ENCODE results near the gene SEC24C.
"Not testable (repeated sequence)": the region's sequence is repeated elsewhere in the genome, so short reads cannot be mapped to it uniquely, and the experiment has no call there.

SEC24C gene

DNA sequence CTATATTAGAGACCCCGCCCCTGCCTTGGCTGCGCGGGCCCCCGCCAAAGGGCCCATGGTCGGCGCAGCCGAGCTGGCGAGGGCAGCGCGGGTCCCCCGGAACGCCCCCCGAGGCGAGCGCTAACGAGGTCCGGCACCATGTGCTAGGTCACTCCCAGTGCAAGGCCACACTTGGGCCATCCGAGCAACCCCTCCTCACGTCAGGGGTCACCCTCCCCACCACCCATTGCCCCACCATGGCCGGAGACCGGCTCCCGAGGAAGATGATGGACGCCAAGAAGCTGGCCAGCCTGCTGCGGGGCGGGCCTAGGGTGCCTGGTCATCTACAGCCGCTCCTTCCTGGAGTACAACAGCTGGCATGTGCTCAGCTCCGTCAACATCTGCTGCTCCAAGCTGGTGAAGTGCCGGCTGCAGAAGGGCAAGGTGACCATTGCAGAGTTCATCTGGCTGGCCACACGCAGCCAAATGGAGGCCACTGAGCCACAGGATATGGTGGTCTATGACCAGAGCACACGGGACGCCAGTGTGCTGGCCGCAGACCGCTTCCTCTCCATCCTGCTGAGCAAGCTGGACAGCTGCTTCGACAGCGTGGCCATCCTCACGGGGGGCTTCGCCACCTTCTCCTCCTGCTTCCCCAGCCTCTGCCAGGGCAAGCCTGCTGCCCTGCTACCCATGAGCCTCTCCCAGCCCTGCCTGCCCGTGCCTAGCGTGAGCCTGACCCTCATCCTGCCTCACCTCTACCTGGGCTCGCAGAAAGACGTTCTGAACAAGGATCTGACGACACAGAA lies 12.4 kb upstream of the SEC24C start:
- DNase-seq, result no peak

DNA sequence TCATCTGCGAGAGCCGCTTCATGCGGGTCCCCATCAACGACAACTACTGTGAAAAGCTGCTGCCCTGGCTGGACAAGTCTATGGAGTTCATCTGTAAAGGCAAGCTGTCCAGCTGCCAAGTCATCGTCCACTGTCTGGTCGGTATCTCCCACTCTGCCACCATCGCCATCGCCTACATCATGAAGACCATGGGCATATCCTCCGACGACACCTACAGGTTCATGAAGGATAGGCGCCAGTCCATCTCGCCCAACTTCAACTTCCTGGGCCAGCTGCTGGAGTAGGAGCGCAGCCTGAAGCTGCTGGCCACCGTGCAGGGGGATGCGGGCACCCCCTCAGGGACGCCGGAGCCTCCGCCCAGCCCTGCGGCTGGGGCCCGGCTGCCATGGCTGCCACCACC lies 11.7 kb upstream of the SEC24C start:
- DNase-seq, result no peak

GRCh38 chr10:73732931-73733623 lies 11.1 kb upstream of the SEC24C start:
- DNase-seq, result no peak

DNA sequence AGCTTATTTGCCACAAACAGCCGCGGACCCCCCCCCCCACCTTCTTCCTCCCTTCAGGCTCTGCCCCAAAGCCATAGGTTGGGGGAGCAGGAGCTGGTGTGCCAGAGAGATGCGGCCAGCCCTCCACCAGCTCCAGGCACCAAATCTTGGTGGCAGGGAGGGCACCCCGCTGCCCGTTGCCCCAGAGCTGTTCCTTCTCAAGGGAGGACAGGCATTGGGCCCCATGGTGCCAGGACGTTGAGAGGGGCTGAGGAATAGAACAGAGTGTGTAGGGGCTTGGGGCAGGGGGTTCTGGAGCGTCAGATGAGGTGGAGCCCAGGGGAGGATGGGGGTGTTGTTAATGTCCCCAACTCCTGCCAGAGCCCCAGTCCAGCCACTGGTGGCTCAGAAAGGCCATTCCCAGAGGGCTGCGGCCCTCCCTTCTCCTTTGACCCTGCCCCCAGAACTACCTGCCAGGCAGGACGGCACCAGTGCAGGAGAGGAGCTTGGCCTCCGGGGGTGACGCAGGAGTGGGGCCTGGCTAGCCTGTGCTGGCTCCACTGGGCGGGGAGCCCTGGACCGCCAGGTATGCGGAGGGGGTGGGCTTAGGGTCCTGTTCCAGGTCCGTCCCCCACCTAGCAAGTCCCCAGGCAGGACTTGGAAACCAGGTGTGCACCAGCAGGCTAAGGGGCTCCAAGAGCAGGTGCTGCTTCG lies 10.0 kb upstream of the SEC24C start:
- DNase-seq, result no peak

- no peak for DNase-seq
These were observed 9.3 kb upstream of the SEC24C start for GRCh38 chr10:73734796-73735305.

DNA sequence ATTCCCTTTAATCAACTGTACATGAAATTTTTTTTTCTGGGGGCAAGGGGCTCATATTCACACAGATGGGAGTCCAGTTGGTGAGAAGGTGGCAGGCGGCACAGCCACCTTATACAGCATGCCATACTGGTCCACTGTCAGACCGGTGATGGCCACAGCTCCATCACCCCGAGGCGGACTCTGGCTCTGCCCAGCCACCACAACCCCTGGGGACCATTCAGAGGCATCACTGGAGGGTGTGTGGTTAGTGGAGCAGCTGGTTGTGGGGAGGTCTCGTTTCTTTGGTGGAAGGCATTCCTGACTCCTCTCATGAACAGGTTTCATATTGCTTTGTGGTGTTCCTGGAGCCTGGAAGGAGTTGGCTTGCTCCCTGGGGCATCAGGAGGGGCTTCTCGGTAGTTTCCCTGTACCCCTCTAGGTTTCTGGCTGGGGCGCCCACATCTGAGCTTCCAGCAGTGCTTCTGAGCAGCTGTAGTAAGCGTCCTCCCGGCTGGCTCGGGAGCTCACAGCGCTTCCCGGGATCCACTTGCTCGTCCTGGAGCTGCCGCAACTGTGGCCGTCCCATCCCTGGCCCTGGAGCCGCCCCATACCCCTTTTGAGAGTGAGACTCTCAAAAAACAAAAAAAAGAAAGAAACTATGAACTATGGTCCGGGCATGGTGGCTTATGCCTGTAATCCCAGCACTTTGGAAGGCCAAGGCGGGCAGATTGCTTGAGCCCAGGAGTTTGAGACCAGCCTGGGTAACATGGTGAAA lies 3.5 kb upstream of the SEC24C start:
- DNase-seq, result not testable (repeated sequence)

- no peak for DNase-seq
These were observed 1.8 kb upstream of the SEC24C start for GRCh38 chr10:73742454-73742734.

DNA sequence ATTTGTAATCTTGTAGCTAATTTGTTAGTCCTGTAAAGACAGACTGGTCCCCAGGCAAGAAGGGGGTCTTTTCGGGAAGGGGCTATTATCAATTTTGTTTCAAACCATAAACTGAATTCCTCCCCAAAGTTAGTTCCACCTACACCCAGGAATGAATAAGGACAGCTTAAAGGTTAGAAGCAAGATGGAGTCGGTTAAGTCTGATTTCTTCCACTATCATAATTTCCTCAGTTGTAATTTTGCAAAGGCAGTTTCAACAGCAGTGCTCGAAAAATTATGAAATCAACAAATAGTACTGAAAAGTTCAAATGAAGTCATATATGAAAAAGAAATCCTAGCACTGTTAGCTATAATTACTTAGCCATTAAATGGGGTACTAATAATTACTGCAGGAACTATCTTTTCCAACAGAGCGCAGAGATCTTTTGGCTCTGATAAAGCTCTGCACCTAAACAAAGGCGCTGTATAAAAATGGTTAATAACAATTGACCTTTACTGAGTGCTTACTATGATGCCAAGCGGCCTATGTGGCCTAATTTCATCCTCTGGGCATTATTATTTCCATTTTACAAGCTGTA lies 756 bp upstream of the SEC24C start:
- DNase-seq, result no peak

- DNase-seq, result no peak
These were observed 448 bp downstream of the SEC24C start for GRCh38 chr10:73744664-73744975.

- no peak for DNase-seq
These were observed 2.5 kb downstream of the SEC24C start for GRCh38 chr10:73746721-73747120.

GRCh38 chr10:73750819-73751218 lies 6.6 kb downstream of the SEC24C start:
- DNase-seq, result no peak

DNA sequence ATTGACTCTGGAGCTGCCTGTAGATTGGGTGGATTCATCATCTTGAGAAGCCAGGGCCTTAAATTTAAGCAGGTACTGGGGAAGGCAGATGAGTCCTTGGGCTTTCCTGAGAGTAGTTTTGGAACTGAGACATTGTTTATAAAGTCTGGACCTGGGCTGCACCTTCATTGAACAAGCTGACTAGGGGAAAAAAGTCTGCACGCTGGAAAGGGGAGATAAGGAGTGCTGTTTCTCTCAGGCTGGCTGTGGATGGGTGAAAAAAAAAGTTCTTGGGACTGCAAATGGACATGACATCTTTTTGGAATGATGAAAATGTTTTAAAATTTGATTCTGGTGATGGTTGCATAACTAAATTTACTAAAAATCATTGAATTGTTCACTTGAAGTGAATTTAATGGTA lies 12.0 kb downstream of the SEC24C start:
- no peak for DNase-seq

GRCh38 chr10:73758704-73759511 lies 14.7 kb downstream of the SEC24C start:
- no peak for DNase-seq

DNA sequence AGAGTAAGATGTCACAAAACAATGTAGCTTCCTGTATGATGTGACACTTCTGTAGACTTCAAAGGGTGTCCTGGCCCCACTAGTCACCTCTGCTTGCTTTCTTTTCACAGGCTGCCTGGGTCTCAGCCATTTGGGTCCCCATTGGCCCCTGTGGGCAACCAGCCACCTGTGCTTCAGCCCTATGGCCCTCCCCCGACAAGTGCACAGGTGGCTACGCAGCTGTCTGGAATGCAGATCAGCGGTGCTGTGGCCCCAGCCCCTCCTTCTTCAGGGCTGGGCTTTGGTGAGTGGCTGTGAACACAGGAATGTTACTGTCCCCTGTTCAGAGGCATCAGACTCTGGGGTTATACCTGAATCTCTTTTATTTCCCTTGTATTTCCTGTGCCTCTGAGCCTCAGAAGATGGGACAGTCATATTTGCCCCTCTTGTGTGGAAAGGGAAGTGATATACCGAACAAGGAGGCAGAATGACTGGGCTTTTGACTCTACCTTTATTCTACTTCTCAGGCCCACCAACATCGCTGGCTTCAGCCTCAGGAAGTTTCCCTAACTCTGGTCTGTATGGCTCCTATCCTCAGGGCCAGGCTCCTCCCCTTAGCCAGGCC lies 15.4 kb downstream of the SEC24C start:
- peak; percentile 49 for DNase-seq

- DNase-seq, result peak; percentile 26
These were observed 17.6 kb downstream of the SEC24C start for GRCh38 chr10:73761781-73762180.

DNA sequence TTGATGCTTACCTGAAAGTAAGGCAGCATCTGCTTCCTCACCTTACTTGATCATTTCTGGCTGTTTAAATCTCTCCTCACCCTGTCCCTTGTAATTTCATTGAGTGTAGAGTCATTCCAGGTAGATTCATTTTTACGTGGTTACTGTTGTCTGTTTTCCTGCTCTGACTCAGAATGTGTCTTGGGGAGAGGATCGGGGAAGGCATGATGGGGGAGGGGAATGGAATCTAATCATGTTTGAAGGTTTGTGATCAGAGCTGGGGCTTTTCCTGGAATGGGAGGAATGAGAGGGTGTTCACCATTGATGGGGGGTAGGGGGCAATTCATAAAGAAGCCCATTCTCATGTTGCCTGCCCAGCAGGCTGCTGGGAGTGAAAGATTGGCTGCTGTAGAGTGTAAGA lies 18.7 kb downstream of the SEC24C start:
- no peak for DNase-seq

- no peak for DNase-seq
These were observed 19.2 kb downstream of the SEC24C start for GRCh38 chr10:73763343-73763742.

GRCh38 chr10:73765066-73765465 lies 20.9 kb downstream of the SEC24C start:
- no peak for DNase-seq

GRCh38 chr10:73768881-73769280 lies 24.7 kb downstream of the SEC24C start:
- DNase-seq, result no peak

- no peak for DNase-seq
These were observed 25.2 kb downstream of the SEC24C start for GRCh38 chr10:73769396-73769795.

DNA sequence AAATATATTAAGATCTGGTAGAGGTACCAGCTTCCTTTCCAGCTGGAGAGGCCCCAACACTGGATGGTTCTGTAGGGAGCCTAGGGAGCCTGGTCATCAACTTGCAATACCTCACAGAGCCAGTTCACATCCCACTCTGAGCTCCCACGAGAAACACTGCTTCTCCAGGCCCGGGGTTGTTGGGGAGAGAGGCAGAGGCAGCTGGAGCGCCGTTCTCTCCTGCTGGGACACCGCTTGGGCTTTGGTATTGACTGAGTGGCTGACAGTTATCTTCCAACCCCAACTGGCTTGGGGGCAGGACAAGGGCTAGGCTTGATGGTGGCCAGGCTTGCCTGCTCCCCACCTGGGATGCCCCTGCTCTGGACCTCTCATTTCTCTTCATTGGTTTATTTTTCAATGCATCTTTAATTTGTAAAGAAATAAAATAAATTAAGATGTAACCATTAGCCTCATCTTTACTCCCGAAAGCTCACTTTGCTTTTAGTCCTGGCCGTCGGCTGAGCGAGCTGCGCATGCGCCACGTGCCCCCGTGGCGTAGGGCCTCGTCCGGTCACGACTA lies 27.6 kb downstream of the SEC24C start:
- peak; percentile 41 for DNase-seq
